ENCODE measurements around the gene AP1S2. TPM values are rescaled to one million over a fixed set of nuclear protein-coding genes. Genes with fewer than 3 reads are reported as not detected.
A peak's percentile ranks its signal among the peaks of the same experiment; 100 is the strongest.

The AP1S2 gene
- total and polyA plus RNA-seq, 10 of the 15 experiments (the other 5 are each of a cell fraction or from before 2014, with no cell fraction given) = 25.6 to 105 (median 50.7) TPM

- TF ChIP-seq, protein P1, sequence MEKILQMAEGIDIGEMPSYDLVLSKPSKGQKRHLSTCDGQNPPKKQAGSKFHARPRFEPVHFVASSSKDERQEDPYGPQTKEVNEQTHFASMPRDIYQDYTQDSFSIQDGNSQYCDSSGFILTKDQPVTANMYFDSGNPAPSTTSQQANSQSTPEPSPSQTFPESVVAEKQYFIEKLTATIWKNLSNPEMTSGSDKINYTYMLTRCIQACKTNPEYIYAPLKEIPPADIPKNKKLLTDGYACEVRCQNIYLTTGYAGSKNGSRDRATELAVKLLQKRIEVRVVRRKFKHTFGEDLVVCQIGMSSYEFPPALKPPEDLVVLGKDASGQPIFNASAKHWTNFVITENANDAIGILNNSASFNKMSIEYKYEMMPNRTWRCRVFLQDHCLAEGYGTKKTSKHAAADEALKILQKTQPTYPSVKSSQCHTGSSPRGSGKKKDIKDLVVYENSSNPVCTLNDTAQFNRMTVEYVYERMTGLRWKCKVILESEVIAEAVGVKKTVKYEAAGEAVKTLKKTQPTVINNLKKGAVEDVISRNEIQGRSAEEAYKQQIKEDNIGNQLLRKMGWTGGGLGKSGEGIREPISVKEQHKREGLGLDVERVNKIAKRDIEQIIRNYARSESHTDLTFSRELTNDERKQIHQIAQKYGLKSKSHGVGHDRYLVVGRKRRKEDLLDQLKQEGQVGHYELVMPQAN (conservative IDR thresholded peaks at IDR 0.05) = peak; percentile 88
- TF ChIP-seq MTA2 (IDR thresholded peaks at IDR 0.05; ENCODE audit: low read depth) (0 out of 2 replicates have a peak, but pooled peaks have one; percentile 6), RUNX3 (IDR thresholded peaks at IDR 0.05; ENCODE audit: low read length) (0 out of 2 replicates have a peak, but pooled peaks have one; percentile 2), EP300 (IDR thresholded peaks at IDR 0.05; ENCODE audit: borderline replicate concordance in 1 of 2, control insufficient read depth in 1 of 2, low read depth in 2 of 2, low read length in 2 of 2) (no peak), TCF7 (IDR thresholded peaks at IDR 0.05; ENCODE audit: borderline replicate concordance) (no peak), RFX5 (IDR thresholded peaks at IDR 0.05; ENCODE audit: low read depth, low read length) (no peak), ATF7 (IDR thresholded peaks at IDR 0.05; ENCODE audit: low read depth) (peak; percentile 85), POLR2AphosphoS5 (IDR thresholded peaks at IDR 0.05; ENCODE audit: low read length) (peak; percentile 67), YY1 (IDR thresholded peaks at IDR 0.05; ENCODE audit: low read depth, low read length) (peak; percentile 97), SREBF1 (IDR thresholded peaks at IDR 0.05; ENCODE audit: low read length) (no peak), RAD51 (IDR thresholded peaks at IDR 0.05) (no peak), ZZZ3 (IDR thresholded peaks at IDR 0.05; ENCODE audit: control insufficient read depth, insufficient read length, low read depth) (no peak), MYC (IDR thresholded peaks at IDR 0.05; ENCODE audit: insufficient read depth, insufficient read length, insufficient replicate concordance, low read length, severe bottlenecking) (no peak)
- TF ChIP-seq, protein P2, sequence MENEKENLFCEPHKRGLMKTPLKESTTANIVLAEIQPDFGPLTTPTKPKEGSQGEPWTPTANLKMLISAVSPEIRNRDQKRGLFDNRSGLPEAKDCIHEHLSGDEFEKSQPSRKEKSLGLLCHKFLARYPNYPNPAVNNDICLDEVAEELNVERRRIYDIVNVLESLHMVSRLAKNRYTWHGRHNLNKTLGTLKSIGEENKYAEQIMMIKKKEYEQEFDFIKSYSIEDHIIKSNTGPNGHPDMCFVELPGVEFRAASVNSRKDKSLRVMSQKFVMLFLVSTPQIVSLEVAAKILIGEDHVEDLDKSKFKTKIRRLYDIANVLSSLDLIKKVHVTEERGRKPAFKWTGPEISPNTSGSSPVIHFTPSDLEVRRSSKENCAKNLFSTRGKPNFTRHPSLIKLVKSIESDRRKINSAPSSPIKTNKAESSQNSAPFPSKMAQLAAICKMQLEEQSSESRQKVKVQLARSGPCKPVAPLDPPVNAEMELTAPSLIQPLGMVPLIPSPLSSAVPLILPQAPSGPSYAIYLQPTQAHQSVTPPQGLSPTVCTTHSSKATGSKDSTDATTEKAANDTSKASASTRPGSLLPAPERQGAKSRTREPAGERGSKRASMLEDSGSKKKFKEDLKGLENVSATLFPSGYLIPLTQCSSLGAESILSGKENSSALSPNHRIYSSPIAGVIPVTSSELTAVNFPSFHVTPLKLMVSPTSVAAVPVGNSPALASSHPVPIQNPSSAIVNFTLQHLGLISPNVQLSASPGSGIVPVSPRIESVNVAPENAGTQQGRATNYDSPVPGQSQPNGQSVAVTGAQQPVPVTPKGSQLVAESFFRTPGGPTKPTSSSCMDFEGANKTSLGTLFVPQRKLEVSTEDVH (IDR thresholded peaks at IDR 0.05; ENCODE audit: low read depth, partially characterized antibody) = no peak
- TF ChIP-seq, protein P3, sequence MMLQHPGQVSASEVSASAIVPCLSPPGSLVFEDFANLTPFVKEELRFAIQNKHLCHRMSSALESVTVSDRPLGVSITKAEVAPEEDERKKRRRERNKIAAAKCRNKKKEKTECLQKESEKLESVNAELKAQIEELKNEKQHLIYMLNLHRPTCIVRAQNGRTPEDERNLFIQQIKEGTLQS (IDR thresholded peaks at IDR 0.05; ENCODE audit: borderline replicate concordance, extremely low read depth, low read depth, low read length) = no peak
- TF ChIP-seq, protein P4, sequence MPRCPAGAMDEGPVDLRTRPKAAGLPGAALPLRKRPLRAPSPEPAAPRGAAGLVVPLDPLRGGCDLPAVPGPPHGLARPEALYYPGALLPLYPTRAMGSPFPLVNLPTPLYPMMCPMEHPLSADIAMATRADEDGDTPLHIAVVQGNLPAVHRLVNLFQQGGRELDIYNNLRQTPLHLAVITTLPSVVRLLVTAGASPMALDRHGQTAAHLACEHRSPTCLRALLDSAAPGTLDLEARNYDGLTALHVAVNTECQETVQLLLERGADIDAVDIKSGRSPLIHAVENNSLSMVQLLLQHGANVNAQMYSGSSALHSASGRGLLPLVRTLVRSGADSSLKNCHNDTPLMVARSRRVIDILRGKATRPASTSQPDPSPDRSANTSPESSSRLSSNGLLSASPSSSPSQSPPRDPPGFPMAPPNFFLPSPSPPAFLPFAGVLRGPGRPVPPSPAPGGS (IDR thresholded peaks at IDR 0.05; ENCODE audit: borderline replicate concordance, insufficient read depth, low read depth, low read length, poor library complexity, severe bottlenecking) = no peak
- TF ChIP-seq, protein P5, sequence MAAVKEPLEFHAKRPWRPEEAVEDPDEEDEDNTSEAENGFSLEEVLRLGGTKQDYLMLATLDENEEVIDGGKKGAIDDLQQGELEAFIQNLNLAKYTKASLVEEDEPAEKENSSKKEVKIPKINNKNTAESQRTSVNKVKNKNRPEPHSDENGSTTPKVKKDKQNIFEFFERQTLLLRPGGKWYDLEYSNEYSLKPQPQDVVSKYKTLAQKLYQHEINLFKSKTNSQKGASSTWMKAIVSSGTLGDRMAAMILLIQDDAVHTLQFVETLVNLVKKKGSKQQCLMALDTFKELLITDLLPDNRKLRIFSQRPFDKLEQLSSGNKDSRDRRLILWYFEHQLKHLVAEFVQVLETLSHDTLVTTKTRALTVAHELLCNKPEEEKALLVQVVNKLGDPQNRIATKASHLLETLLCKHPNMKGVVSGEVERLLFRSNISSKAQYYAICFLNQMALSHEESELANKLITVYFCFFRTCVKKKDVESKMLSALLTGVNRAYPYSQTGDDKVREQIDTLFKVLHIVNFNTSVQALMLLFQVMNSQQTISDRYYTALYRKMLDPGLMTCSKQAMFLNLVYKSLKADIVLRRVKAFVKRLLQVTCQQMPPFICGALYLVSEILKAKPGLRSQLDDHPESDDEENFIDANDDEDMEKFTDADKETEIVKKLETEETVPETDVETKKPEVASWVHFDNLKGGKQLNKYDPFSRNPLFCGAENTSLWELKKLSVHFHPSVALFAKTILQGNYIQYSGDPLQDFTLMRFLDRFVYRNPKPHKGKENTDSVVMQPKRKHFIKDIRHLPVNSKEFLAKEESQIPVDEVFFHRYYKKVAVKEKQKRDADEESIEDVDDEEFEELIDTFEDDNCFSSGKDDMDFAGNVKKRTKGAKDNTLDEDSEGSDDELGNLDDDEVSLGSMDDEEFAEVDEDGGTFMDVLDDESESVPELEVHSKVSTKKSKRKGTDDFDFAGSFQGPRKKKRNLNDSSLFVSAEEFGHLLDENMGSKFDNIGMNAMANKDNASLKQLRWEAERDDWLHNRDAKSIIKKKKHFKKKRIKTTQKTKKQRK (IDR thresholded peaks at IDR 0.05; ENCODE audit: low read depth, low read length) = no peak
These were observed 64.4 kb downstream of the AP1S2 start, which contains the start of gene ZRSR2 (continued) for GRCh38 chrX:15789979-15790768.

Data from GM12878 (cell line).